Fibroblast of skin of right biceps (primary cell): ENCODE data around the gene SPRR2B.
"Not testable (repeated sequence)": the region's sequence is repeated elsewhere in the genome, so short reads cannot be mapped to it uniquely, and the experiment has no call there.

Source experiments
- DNase-seq: peaks from one replicate; pipeline ENCODE4 v3.0.0-alpha.2; 2013

Gene SPRR2B

GRCh38 chr1:153071511-153071910 lies at the start of gene SPRR2B:
SPRR2B (minus strand) TSS chr1:153071611; CDS start chr1:153070839, 772 bp downstream.
- no peak for DNase-seq

GRCh38 chr1:153120945-153121344 lies 49.5 kb upstream of the SPRR2B start:
- DNase-seq, result no peak

GRCh38 chr1:153119491-153119971 lies 48.1 kb upstream of the SPRR2B start:
- DNase-seq, result no peak

GRCh38 chr1:153115264-153115663 lies 43.9 kb upstream of the SPRR2B start:
- DNase-seq, result not testable (repeated sequence)

GRCh38 chr1:153113416-153113815 lies 42.0 kb upstream of the SPRR2B start, which contains the start of gene SPRR2F:
SPRR2F (minus strand) TSS chr1:153113516; CDS start chr1:153112733, 783 bp downstream.
- no peak for DNase-seq

GRCh38 chr1:153112454-153112853 lies 41.0 kb upstream of the SPRR2B start:
- not testable (repeated sequence) for DNase-seq

GRCh38 chr1:153100245-153100644 lies 28.8 kb upstream of the SPRR2B start:
- peak; percentile 37 for DNase-seq

GRCh38 chr1:153099461-153100045 lies 28.1 kb upstream of the SPRR2B start:
- no peak for DNase-seq

- DNase-seq, result no peak
These were observed 24.4 kb upstream of the SPRR2B start for GRCh38 chr1:153095764-153096163.

GRCh38 chr1:153094426-153094825 lies 23.0 kb upstream of the SPRR2B start, which contains the start of gene SPRR2E:
SPRR2E (minus strand) TSS chr1:153094526; CDS start chr1:153093751, 775 bp downstream.
- no peak for DNase-seq

GRCh38 chr1:153087652-153088051 lies 16.2 kb upstream of the SPRR2B start:
- no peak for DNase-seq

- DNase-seq, result no peak
These were observed 10.3 kb upstream of the SPRR2B start for GRCh38 chr1:153081736-153082135.

GRCh38 chr1:153072806-153073726 lies 1.7 kb upstream of the SPRR2B start:
- DNase-seq, result no peak

GRCh38 chr1:153070243-153070642 lies 1.2 kb downstream of the SPRR2B start:
- no peak for DNase-seq

GRCh38 chr1:153058826-153059784 lies 12.3 kb downstream of the SPRR2B start:
- no peak for DNase-seq

- DNase-seq, result no peak
These were observed 13.3 kb downstream of the SPRR2B start for GRCh38 chr1:153058154-153058553.

GRCh38 chr1:153057375-153057774 lies 14.0 kb downstream of the SPRR2B start, which contains the start of gene SPRR2A:
SPRR2A (minus strand) TSS chr1:153057512; CDS start chr1:153056735, 777 bp downstream.
- no peak for DNase-seq

GRCh38 chr1:153056111-153056510 lies 15.3 kb downstream of the SPRR2B start:
- DNase-seq, result not testable (repeated sequence)

- no peak for DNase-seq
These were observed 22.2 kb downstream of the SPRR2B start for GRCh38 chr1:153049211-153049610.

- no peak for DNase-seq
These were observed 30.3 kb downstream of the SPRR2B start, which contains the start of gene SPRR2D for GRCh38 chr1:153040950-153041631. SPRR2D (minus strand) TSS chr1:153041120; CDS start chr1:153040346, 774 bp downstream.

GRCh38 chr1:153035211-153035610 lies 36.2 kb downstream of the SPRR2B start:
- DNase-seq, result no peak
